HG03558 (cell line): ENCODE results near the gene IRGC.
"Not testable (repeated sequence)": the region's sequence is repeated elsewhere in the genome, so short reads cannot be mapped to it uniquely, and the experiment has no call there.

Source experiments
- ATAC-seq: cut with Tn5 transposase; IDR thresholded peaks from one replicate; pipeline ENCODE4 v1.9.1; 2021; ENCODE audit warnings: moderate number of reproducible peaks; ENCODE audit not compliant: unreplicated experiment; ENCODE audit errors: extremely low read depth

Gene IRGC

DNA sequence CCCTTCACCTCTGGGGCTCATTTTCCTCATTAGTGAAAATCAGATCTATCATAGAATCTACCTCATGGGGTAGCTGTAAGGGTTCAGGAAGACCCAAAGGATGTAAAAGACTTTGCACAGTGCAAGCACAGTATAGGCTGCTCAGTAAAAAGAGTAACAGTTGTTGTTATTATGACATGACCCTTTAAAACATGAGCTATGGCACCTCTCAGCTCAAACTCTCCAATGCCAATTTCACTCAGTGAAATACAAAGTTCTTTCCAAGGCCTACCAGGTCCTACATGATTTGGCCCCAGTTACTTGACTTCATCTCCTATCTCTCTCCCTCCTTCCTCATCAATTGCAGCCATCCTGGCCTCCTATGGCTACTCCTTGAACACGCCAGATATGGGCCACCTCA is 34.0 kb downstream of the IRGC start:
- ATAC-seq = no peak

DNA sequence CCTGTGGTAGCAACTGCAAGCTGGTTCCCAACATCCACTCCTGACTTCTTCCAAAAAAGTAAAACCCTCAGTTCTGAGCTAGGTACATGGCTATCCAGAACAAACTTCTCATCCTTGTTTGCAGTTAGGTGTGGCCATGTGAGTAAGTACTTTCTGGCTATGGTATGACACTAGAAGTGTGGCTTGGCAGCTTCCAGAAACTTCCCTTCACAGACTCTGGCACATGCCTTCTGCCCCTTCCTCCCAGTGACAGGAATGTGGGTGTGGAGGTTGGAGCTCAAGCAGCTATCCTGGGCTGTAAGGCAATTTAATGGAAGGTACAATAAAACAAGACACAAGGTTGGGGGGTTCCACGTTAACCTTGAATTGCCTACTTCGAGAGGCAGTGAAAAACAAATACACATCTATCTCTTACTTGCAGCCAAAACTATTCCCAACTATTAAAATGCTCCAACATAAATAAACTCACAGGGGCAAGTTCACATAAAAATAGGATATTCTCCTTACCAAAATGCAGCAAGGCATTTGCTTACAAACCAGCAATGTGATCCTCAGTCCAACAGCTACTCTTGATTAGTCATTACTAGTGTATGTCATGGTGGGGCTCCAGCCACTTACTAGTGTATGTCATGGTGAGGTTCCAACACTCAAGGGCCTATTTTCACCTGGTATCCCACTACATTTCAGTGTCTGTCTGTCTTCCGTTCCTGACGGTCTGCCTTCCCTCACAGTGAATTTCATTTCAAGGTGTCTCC is 35.8 kb downstream of the IRGC start:
- ATAC-seq = no peak

DNA sequence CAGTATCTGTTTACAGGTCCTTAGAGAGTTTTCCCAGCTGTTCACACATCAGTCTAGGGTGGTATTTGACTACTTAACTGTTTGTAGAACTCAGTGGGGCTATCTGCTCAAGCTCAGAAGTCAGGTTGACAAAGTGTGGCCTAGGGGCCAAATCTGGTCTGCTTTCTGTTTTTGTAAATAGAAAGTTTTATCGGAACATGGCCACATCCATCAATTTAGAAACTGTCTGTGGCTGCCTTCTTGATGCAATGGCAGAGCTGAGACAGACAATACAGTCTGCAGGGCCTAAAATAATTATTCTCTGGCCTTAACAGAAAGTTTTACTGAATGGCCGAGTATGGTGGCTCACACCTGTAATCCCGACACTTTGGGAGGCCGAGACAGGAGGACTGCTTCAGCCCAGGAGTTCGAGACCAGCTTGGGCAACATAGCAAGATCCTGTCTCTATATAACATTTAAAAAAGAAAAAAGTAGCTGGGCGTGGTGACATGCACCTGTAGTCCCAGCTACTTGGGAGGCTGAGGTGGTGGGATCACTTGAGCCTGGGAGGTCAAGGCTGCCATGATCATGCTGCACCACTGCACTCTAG is 36.5 kb downstream of the IRGC start:
- no peak for ATAC-seq

DNA sequence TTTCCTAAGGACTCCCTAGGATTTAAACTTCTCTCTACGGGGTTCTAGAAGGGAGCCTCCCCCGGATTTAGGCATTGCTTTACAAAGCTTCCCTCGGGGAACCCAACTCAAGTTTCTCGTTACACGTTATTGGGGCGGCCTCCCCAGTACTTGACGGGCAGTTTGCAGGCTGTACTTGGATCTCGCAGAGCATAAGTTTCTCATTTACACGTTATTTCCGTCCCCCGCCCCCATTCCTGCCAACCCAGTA is 38.3 kb downstream of the IRGC start:
- no peak for ATAC-seq

DNA sequence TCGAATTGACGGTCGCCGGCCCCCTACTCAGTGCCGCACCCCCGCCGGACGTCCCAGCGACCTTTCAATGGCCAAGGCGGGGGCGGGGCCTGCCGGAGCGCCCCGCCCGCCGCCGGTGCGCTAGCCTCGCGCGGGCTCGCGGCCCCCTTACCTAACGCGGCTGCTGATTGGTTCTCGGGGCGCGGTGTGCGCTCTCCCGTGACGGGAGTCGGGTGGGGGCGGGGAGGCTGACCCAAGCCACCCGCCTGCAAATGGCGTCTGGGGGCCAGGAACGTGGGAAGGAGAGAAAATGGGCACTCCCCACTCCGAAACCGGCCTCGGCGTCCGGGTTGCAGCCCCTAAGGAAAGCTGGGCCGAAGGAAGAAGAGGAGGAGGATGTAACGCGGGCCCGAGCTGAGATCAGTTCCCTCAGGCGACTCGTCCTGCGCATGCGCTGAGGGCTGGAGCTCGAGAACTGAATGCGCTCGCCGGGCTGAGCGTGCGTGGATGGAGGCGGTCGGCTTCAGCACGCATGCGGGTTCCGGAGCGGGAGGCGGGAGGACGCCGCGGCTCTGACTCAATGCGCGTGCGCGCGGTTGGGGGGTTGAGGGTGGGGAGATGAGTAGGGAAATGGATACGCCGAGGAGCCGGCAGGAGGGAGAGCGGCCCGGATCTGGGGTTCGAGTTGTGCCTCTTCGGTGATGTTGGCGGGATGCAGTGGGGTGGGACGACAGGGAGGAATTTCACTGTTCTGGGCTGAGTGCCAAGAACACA is 38.8 kb downstream of the IRGC start, which contains the start of gene SMG9:
Gene SMG9, minus strand, starts transcription at position 460 of the 753 bp plus-strand sequence. CDS start 4,221 bp downstream, outside the sequence.
- ATAC-seq = peak; percentile 34

DNA sequence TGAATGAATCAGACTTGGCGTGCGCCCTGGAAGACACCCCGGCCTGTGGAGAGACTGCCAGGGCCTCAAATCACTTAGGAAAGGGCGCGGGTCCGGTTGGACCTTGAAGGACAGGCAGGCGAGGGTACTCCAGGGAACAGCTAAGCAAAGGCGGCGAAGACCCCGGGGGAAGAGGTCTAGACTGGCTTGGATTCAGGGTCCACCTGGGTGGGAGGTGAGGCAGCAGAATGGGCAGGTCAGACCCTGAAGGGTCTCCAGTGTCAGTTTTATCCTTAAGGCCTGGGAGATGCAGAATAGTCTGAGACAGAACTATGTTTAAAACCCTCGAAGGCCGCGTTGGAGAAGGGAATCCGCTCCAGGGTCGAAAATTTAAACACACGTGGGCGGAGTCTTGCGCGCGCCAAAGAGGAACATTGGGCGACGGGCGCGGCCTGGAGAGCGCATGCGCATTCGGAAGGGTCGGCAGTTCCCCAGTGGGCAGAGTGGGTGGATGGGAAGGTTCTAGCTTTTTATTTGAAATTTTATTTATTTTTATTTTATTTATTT is 39.5 kb downstream of the IRGC start:
- no peak for ATAC-seq

DNA sequence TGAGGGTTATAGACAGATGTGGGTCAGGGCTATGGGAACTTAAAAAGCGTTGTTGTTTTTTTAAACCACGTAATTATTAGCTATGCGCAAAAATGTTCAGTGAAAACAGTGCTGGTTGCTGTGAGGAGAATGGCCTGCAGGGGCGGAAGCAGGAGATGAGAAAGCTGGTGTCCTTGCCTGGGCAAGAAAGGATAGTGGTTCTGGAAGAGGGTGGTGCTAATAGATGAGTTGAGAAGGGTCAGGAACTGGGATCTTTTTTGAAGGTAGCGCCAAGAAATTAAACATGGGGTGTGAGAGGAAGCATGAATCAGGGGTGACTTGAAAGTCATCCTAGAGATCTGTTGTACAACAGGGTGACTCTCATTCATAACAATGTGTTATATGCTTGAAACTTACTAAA is 43.6 kb downstream of the IRGC start:
- no peak for ATAC-seq

DNA sequence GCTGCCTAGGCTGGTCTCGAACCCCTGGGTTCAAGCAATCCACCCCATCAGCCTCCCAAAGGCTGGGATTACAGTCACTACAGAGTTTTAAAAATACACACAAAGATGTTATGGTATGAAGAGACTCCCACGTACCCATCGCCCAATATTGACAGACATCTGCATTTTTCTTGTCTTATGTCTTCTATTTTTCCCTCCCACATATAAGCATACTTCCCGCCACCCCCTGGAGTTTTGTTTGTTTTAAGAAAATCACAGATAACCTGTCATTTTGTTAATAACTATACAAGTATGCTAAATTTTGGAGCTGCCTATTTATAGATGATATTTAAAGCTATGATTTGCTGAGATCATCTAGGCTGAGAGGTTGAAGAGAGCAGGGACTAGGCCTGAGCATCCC is 45.1 kb downstream of the IRGC start:
- no peak for ATAC-seq

DNA sequence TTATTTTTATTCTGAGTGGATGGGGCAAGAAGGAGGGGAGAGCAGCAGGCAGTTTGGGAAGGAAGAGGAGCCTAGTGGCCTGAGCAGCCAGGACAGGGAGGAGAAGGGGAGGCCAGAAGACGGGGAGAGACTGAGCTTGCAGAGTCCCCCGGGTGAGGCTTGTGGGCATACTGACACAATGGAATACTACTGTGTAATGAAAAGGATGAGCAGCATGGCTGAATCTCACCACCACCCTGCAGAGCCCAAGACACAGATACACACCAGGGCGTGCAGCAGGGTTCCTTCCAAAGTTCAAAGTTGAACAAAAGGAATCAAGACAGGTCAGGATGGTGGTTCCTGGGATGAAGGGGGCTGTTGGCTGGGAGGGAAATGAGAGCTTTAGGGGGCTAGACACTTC is 46.9 kb downstream of the IRGC start:
- ATAC-seq = no peak

DNA sequence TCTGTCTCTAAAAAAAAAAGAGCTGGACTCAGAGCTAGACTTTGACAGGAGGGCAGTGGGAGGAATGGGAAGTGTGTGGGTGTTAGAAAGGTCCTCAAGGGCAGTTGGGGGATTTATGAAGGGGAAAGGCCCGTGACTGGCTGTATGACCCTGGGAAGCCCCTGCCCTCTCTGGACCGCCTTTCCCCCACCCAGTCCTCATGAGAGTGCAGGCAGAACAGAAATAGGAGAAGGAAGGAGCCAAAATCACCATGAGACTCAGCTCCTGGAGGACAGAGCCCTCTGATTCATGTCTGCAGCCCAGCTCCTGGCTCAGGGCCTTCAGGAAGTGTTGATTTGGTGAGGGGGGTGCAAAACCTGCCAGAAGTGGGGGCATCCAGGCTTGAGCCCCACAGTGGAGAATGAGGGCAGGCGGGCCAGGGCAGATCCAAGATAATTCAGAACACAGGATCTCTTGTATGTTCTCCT is 47.6 kb downstream of the IRGC start:
- no peak for ATAC-seq

DNA sequence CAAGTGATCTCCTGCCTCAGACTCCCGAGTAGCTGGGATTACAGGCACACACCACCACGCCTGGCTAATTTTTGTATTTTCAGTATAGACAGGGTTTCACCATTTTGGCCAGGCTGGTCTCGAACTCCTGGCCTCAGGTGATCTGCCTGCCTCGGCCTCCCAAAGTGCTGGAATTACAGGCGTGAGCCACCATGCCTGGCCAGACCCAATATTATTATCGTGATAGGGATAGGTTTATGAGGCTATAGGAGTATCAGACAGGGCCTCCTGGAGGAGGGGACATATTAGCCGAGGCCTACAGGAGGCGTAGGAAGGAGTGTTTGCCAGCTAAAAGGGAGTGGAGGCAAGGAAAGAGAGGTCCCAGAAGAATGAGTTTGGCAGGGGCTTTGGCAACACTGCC is 48.8 kb downstream of the IRGC start:
- not testable (repeated sequence) for ATAC-seq

DNA sequence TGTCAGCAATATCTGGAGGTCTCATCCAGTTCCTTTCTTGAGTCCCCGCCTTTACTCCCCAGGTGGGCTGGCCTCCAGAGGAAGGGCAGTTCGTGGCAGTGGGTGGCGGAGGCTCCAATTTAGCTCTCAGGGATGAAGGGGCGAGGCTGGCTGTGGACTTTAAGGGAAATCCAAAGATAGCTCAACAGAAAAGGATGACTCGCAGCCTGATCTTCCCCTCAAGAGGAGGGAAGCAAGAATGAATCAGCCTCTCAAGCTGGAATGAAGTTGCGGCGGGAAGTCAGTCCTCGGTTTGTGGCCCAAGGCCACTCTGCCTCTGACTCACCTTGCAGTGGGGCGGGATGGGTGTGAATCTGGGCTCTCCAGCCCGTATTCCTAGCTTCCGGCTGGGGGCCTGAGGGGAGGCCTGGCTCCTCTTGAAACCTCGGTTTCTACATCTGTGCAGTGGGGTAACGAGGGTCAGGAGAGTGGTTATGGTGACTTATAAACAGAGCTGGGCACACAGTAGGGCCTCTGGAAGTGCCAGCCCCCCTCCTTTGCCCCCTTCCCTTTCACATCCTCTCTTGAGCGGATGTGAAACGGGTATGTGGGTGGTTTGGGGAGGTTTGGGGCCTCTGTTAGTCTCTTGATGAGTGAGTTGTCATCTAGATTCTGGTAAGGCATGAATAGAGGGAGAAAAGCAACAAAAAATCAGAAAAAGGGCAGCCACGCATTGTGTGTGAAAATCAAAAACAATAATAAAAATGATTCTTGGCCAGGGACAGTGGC is 49.4 kb downstream of the IRGC start:
- peak; percentile 52 for ATAC-seq

DNA sequence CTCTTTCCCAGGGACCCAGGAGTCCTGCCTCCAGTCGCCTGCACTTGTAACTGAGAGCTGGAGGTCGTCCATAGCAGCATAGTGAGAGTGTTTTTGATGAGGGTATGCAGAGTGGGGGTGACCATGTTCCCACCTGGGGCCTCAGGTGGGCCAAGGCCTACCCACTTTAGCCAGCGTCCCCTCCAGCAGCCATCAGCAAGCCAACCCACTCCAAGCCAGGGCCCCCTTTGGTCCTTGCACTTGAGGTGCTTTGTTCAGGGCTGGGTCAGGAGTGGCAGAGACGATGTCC is 50.8 kb downstream of the IRGC start:
- no peak for ATAC-seq

DNA sequence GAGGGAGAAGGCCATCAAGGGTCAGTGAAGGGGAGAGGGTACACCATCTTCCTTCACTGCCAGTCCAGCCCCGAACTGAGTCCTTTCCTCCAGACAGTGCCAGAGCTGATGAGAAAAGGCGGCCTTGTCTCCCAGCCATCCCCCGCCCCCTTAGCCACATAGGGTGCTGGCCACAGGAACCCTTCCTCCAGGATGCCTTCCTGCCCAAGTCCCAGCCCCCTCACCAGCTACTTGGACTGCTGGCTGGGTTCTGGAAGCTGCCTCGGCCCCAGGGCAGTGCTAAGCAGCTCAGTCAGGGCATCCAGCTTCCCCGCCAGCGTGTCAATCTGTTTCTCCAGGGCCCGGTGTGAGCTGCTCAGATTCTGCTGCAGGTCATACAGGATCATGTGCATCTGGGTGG is 51.4 kb downstream of the IRGC start:
- no peak for ATAC-seq

DNA sequence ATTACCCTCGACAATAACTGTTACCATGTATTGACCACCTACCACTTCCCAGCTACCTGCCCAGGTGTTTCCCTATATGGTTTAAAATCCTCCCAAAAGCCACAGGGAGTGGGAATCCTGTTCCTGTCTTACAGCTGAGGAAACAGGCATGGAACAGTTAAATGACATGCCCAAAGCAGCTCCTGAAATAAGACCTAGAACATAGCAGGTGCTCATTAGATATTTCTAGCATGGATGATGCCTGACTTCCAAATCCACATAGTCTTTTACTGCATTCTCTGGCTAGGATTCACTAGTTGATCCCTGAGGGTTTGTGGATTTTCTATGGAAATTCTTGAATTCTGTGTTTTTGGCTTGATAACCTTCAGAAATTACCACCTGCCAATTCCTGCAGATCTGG is 51.9 kb downstream of the IRGC start:
- ATAC-seq = no peak

DNA sequence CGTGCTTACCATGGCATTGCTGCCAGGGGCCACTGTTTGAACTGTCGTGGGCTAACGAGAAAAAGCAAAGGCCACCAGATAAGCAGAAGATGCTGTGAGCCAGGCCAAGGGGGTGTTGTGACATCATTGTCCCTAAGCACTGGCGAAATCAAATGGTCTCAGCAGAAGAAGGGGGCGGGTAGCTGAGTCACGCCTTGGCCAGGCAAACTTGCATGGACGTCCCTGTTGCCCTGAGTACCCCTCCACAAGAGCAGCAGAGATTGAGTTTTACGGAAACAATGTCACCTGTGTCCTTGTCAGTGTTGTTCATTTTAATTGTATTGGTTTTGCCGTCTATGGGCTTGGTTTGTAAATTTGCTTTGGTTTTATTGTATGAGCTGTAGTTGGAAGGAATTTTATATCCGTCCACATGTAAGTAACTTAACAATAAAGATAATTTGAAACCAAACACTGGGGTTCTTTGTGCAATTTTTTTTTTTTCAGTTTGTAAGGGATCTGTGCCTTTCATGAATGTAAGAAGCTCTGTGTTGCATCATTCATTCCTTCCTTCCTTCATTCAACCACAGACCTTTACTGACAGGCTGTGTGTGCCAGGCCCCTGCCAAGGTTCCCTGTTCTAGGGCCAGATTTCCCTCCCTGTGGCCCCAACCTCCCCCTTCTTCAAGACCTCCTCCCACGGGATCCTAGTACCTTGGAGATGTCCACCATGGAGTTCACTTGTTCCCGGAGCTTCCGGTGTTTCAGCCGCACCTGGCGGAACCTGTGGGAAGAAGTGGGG is 52.6 kb downstream of the IRGC start:
- ATAC-seq = no peak

DNA sequence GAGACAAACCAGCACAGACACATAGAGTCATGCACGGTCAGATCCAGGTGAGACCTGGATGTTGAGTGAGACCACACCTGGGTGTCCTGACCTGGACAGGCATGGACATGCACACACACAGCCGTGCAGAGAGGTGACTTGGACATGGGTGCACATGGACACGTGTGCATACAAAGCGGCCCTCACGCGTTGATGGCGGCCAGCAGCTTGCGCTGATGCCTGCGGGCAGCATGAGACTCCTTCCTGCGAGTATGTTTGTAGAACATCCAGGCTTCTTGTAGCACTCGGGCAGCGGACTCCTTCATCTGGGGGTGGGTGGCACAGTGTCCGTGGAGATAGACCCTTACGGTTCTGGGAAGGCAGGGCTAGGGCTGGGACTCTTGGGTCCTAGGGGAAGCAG is 53.4 kb downstream of the IRGC start:
- no peak for ATAC-seq
